NT2/D1 (cell line): ENCODE measurements around the gene ATG2B.

Source experiments
- SUZ12 ChIP-seq: IDR thresholded peaks from 2 replicates; pipeline ENCODE4 v1.6.1; 2011; ENCODE audit not compliant: insufficient read length, insufficient read depth; ENCODE audit errors: extremely low read depth
- YY1 ChIP-seq: IDR thresholded peaks from 2 replicates; pipeline ENCODE4 v1.6.1; 2011; ENCODE audit not compliant: insufficient read length, insufficient read depth
- ZNF274 ChIP-seq: IDR thresholded peaks from 2 replicates; pipeline ENCODE4 v1.6.1; 2011; ENCODE audit warnings: mild to moderate bottlenecking, low read depth, low read length

DNA sequence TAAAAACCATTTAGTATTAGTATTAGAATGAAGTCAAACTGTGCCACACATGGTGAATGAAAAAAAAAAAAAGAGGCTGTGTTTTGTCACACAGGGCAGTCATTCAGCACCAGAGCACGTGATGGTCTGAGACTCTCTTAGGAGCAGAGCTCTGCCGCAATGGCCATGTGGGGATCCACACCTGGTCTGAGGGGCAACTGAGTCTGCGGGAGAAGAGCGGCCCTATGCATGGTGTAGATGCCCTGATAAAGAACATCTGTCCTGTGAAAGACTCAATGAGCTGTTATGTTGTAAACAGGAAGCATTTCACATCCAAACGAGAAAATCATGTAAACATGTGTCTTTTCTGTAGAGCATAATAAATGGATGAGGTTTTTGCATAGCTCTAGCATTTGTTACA lies 119.4 kb downstream of the ATG2B start:
- TF ChIP-seq SUZ12 (no peak), YY1 (no peak), ZNF274 (no peak)
